GM21723 (cell line): Measurements from ENCODE around the gene HOXB9.

Experiments
- ATAC-seq: cut with Tn5 transposase; IDR thresholded peaks from one replicate; pipeline ENCODE4 v1.9.1; 2021; ENCODE audit warnings: mild to moderate bottlenecking, moderate library complexity; ENCODE audit not compliant: unreplicated experiment

The HOXB9 gene

DNA sequence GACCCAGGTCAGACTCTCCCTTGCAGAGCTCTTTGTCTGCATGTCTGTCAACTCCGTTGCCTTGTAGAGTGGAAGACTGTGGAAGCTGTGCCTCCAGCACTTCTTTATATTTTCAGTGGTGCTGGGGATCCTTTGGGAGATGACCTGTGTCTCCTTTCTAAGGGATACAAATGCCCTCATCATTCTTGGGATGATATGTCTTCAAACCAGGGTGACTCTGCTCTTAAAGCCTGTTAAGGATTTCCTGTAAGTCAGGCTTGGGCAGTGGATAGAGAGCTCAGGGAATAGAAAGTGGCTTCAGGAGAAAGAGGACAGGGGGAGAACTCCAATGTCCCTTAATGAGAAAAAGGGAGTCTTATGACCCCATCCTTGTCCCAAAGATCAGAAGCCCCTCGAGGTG, 37.6 kb downstream of the HOXB9 start:
- no peak for ATAC-seq

DNA sequence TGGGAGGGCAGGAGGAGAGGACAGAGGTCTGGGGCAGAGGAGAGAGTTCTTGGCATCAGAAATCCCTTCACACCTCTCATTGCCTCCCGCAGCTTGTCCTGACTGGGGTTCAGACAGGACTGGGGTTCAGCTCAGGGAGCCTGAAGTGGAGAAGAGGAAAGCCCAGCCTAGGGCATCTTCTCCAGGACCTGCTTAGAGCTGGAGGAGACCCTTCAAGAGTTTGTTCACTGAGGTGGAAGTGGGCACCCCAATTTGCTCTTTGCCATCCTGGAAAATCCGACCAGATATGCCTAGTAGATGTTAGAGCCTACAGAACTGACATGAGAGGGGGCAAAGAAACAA, 38.1 kb downstream of the HOXB9 start:
- ATAC-seq, result no peak

DNA sequence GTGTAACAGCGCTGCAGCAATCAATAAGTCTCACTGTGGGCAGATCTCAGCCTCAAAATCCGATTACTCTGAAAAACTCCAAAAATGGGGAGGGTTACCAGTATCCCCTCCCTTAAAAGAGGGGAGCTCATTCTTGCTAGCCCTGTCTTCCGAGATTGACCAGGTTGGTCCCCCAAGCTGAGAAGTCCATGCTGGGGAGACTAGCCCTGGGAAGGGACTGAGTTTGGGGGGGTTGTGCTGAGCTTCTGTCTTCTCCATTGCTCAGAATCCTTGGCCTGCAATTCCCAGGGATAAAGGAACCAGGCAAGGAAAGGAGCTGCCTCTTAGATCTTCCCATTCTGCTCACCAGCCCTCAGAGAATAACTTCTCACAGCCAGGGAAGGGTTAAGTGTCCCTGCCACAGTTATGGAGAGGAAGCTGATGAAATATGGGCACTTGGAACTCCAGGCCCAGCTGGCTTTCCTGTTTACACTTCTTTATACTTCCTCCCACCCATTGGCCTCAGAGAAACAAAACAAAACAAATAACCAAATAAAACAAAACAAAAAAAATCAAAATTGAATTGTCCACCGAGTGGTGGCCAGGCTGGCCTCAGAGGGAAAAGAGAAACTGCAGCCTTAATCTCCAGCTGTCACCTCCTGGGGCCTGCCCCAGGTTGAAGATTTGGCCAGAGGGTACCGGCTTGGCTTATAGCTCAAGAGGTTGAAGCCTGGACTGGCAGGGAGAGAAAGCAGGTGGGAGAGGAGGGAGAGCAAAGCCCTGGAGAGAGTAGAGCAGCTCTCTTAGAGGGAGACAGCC, 38.7 kb downstream of the HOXB9 start:
- no peak for ATAC-seq

DNA sequence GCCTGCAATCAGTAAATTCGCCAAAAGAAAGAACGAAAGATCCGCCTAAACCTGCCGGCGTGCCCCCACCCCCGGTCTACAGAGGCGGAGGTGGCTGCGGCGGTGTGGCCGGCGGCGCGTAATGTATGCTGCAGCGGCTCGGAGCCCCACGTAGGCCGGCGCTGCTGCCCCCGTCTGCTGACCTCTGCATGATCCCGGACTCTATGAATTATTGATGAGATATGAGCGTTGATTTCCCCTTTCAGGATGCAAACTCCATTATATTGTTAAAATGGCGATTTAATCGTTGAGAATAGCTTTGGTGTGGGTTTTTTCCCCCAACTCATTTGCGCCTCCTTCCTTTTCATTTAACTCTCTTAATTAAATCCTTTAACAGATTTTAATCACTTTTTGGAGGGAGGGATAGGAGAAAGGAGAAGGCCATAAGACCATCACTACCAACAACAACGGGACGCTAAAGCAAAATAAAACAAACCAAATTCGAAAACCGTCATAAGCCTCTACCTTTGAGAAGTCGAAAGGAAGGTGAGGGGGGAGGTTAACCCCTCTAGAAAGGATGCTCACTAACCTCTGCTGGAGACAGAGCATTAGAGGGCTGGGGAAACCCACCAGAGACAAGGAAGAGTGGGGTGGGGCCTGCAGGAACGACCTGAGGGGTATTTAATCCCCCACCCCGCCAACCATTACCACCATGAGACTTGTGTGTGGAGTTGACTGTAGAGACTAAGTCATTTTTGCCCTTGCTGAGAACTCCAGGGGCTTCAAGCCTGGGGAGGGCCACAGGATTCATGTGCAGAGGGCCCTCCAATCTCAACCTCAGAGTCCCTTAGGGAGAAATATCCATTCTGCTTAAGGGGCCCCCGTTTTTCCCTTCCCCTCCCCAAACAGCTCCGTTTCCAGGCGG, 39.6 kb downstream of the HOXB9 start:
- no peak for ATAC-seq

DNA sequence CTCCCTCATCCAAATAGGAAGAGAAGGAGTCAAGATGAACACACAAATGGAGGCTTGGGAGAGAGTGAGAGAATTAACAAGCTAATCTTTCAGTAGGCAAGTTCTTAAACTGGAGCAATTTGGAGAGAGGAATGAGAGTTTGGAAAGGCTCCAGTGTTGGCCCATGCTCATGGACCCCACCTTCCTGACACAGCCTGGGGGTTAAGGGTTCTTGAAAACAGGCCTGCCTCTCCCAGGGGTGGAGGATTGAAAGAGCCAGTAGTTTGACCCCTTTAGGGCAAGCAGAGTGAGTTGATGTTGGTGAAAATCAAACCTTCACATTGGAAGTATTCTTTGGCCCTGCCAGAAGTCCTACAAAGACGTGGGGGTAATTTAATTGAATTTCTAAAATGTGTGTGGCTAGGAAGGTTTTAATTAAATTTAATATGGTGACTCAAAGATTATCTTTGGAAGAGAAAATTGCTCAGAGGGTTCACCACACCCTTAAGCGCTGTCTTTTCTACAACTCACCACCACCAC, 41.9 kb downstream of the HOXB9 start:
- ATAC-seq, result no peak

DNA sequence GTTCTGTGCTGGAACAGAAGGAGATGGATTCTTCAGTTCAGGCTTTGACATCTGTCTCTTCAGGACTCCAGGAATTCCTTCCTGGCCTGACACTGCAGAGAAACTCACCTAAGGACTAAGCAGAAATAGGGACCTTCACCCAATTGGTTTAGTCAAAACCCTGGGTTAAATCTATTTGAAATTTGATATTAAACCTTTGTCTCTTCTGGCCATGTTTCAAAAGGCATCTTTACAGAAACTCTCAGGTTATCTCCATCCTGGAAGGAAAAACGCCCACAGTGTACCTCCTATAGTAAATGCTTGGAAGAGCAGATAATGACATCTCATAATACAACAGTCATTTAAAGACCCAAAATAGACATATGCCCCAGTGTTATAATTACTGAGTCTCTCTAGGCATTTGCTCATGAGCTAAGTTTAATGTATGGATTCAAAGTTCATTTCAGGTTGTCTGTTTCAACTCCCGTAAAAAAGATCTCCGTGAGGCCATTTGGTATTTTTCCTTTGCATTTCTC, 42.4 kb downstream of the HOXB9 start:
- ATAC-seq, result no peak

DNA sequence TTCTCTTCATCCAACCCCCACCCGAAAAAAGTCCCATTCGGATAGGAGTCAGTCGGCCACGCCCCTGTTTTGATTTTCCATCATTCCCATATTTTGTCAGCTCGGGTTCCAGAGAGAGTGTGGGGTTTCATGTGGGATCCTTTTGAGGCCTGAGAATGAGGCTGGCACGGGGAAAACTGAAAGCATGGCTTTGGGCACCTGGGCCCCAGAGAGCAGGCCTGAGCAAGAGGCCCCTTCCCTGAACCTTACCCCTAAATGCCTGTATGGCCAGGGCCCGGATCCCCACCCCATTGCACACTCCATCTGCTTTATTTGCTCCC, 43.4 kb downstream of the HOXB9 start:
- ATAC-seq, result no peak

DNA sequence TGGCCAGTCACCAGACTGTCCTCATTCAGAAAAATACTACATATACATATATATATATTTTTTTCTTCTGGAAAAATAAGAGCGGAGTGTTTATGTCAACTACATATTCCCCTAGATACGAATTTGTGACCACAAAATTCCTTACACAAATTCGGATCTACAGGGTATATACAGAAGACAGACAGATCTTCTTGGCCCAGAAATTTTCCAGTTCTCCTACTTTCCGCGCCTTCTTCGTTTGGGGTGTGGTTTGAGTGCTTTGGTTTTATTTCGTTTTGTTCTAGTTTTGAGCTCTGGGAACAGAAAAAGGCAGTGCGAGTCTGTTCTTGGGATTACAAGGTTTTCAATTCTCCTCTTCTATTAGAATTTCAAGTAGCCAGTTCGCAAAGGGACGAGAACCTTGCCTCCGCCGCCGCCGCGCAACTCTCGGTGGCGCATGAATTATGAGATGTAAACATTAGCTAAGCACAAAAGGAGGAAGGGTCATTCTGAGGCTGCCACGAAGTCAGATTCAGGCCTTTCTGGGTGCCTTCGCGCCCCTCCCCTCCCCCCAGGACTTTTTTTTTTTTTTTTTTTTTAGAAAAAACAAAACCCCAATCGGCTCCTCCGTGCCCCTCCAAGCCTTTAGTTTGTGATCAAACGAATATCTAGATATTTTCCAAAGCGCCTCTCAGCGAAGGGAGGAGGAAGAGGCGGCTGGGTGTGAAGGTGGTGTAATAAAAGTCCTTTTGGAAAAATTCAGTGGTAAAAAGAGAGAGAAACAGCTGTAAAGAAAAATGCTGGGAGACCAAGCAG, 46.2 kb downstream of the HOXB9 start:
- no peak for ATAC-seq

DNA sequence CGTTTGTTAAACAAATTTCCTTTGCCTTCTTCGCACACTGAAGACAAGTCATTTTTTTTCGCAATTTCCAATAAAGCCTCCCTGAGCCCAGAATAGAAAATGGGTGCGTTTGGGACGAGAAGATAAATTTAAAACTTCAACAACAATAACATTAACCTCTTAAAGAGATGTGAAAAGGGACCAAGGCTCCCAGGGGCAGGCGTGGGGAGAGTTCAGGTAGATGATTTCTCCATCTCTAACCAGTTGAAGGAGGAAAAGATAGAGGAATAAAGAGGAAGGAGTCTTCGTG, 46.7 kb downstream of the HOXB9 start:
- no peak for ATAC-seq

DNA sequence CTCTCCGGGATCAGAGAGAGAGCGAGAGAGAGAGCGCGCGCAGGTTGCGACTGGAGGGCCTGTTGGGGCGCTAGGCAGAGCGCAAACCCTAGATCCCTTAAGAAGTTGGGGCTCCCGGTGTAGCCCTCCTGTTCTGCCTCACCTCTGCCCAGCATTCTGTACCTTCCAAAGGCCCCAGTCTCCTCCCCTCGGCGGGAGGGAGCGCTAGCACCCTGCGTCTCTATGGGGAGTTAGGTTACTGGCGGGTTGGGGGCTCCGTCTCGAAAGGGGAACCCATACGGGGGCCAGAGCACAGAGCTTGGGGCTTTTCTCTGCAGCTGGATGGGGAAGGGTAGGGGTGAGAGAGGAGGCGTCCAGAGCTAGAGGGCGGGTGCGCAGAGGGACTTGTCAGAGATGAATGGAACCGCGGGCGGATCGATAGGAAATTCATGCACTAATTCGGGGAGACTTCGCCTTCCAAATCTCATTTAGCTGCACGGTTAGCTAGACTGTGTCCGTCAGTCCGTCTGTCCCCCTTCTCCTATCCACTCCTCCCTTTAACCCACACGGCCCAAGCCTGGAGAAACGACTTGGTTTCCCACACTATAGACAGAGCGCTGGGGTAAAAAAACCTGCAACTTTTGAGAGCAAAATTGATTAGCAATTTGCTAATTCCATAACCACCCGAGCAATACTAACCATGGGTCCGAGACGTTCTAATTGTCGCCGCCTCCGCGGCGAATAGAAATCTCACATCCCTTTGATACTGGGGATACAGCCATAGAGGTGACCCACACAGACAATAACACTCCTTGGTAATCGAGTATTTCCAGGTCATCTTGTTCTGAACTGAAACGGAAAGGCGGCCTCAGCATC, 47.3 kb downstream of the HOXB9 start:
- ATAC-seq, result no peak

DNA sequence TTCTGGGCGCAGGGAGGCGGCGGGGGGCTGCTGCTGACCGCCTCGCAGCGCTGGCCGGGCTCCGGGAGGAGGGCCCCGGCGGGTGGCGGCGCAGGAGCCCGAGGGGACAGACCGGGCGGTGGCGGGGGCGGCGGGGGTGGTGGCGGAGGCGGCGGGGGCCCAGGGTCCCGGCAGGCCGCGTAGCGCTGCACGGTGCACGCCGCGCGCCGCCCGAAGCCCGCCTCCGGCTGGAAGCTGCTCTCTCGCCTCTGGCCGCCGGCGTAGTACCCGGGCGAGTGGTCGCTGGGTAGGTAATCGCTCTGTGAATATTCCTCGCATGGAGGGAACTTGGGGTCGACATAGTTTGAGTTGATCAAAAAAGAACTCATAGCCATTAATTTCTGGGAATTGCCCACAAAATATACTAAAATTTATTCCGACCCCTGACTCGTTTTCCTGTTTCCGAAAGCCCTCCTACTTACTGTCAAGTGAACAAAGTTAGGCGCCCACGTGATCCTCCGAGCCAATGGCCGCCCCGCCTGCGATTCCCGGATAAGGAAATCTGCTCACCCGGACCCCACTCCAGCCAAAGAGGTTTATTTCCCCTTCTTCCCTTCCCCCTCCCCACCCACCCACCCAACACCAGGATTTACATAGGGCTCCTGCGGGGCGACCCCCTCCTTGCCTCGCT, 48.1 kb downstream of the HOXB9 start, which contains the start of gene HOXB4:
HOXB4 (minus strand) TSS at position 405 of the 670 bp plus-strand sequence; CDS start at position 374, 31 bp downstream.
- ATAC-seq, result no peak

DNA sequence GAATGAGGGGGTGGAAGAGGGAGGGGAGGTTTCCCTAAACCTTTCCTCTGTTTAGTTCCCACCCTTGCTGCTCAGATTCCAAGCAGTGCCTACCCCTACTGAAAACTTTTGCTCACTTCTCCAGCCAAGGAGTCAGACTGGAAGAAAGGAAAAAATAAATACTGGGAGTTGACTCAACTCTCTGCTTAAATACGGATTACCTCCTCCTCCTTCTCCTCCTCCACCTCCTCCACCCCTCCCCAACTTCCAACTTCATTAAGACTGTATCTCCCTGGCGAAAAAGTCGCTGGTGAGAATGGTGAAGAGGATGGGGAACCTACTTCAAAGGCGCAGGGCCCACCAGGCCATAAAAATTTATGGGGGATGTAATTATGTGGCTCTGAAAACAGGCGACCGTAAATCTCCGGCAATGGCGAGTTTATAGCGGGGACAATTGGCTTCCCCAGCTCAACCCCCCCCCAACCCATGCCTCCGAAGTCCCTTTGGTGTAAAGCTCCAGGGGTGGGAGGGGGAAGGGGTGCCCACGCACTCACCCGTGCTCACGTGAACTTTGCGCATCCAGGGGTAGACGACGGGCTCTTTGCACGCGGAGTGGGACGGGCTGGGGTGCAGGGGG, 48.7 kb downstream of the HOXB9 start:
- ATAC-seq, result no peak

DNA sequence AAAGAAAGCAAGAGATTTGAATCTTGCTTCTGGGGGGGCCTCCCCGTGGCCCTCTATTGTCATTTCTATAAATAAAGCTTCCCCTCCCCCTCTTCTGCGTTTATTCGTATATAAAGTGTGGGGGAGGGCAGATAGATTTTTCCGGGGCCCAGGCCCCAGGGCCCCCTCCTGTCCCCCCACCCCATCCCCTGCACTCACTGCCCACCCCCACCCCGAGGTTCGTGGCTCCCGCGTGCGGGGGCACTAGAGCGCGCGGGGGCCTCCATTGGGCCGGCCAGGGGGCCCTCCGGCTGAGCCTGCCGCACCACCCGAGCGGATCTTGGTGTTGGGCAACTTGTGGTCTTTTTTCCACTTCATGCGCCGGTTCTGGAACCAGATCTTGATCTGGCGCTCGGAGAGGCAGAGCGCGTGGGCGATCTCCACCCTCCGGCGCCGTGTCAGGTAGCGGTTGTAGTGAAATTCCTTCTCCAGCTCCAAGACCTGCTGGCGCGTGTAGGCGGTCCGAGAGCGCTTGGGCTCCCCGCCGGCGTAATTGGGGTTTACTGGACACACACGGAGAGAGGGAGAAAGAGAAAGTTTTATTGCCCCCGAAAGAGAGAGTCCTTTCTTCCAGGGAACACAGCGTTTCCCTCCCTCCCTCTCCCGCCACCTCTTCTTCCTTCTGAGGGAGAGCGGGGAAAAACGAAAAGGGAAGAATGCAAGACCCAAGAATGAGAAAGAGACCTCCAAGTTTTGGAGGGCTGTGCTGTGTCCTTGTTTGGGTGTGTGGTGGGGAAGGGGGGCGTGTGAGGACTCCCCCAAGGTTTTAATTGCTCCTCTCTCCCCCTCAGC, 49.5 kb downstream of the HOXB9 start:
- no peak for ATAC-seq

DNA sequence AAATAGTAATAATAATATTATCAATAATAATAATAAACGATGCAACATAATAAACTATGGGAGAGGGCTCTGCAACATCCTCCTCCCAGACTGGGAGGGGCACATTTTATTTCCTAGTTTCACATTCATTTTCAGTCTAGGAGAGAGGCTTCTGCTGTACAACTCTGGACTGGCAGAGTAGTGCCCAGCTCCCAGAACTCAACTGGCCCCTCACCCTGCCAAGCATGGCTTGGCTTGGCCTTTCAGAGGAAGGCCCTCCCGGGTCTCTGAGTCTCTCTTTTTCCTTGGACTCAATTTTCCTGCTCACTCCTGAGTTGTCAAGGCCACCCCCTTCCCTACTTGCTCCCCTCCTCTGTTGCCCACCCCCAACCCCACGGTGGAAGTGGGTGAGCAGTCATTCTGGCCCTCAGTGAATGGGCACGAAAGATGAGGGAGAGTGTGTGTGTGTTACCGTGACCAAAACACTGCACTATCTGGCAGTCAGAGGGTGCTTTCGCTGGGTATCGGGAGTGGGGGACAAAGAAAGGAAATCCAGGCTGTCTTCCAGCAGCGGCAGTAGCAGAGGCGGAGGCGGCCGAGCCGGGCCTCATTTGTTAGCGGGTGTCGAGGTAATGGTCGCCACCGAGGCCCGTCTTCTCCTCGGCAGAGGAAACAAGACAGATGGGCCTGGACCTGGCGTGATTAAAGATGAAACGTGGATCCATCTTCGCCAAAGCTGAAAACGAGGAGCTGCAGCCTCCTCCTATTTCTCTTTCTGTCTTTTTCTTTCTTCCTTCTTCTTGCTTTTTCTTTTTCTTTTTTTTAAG, 50.3 kb downstream of the HOXB9 start:
- ATAC-seq, result no peak

DNA sequence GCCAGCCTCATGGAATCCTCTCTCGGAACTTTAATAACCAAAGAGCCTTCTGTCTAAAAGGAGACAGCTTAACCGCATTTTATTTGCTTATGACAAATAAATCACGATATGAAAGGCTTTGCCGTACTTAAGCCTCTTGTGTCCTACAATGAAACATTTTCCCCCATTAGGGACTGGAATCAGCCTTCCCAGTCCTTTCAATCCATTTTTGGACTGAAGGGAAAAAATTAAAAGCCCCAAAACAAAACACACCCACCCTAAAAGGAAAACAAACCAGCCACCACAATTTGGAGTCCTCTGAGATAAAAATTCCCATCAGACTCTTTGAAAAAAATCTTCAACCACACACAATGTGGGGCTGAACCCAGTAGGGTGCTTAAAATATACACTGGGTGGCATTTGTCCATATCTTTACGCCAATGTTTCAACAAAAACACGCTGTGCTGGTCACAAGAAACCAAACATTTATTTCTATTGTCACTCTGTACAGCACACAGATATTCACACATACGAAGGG, 51.0 kb downstream of the HOXB9 start:
- ATAC-seq, result no peak

DNA sequence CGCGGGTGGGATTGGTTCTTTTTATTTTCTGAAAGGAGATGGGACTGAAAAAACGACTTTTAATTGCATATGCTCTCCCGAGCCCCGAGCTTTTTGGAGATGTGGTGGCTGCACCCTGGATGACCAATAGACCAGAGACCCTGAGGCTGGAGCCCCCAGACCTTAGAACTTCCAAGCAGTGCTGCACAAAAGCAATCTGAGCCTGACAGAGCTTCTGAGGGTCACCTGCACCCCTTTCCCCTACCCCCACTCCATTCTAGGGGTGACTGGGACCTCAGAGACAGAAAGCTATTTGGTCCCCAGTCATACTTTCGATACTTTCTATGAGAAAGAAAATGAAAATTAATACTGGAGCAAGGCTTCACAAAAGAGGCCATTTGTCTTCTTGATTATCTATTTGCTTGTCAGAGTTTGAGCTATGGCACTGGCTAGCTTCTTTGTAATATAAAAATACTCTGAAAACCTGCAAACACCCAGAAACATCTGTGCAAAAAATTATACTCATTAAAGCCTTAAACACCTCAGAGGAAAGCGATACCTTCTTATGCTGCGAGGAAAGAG, 51.6 kb downstream of the HOXB9 start:
- ATAC-seq, result no peak

DNA sequence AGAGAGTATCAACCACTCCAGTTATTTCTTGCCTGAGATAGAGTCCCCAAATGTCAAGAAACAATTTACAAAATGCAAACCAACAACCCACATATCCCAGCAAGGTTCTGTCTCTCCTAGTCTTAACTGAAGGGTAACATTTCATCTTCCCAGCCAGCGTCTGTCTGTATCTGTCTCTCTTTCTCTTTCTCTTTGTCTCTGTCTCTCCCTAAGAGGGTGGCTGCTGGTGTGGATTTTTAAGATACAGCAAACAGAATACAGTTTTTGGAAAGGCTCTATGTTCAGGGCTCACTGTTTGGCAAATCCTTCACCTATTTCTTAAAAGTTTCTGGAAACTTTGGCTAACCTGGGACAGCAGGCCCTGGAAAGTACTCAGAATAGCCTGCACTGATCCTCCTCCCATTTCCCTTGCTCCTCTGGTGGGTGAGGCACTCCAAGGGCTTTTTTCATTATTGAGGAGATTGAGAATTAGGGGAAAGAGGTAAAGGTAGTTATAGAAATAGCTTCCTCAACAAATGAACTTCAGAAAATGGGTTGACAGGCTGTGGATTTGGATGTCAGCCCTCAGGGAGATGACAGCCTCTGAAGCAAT, 54.2 kb downstream of the HOXB9 start:
- ATAC-seq, result no peak
